Neuron (in vitro differentiated cells): ENCODE results near the gene EPOP.

Experiments used
- H2AFZ ChIP-seq: one replicate; pipeline ENCODE4 v1.6.1; 2013; ENCODE audit warnings: low read depth, mild to moderate bottlenecking, inconsistent platforms, low read length, moderate library complexity
- H3K27me3 ChIP-seq: one replicate; pipeline ENCODE4 v1.6.1; 2013; ENCODE audit warnings: low read length; ENCODE audit not compliant: insufficient read depth
- H3K36me3 ChIP-seq: one replicate; pipeline ENCODE4 v1.6.1; 2013; ENCODE audit warnings: low read length; ENCODE audit not compliant: insufficient read depth
- H3K4me1 ChIP-seq: one replicate; pipeline ENCODE4 v1.6.1; 2013; ENCODE audit warnings: low read length; ENCODE audit not compliant: insufficient read depth
- H3K4me3 ChIP-seq: 2 replicates; pipeline ENCODE4 v1.5.1; 2013; ENCODE audit warnings: mild to moderate bottlenecking, low read length, moderate library complexity
- H3K9me3 ChIP-seq: one replicate; pipeline ENCODE4 v1.6.1; 2013; ENCODE audit warnings: low read length

Gene EPOP

GRCh38 chr17:38674749-38675615, at the start of gene EPOP:
TSS of gene EPOP (minus strand) at chr17:38674957. CDS start at chr17:38674495, 462 bp downstream.
- H3K9me3 ChIP-seq = no peaks in the 10 kb centered on the region
- H3K27me3 ChIP-seq = peaks cover 36% of the 10 kb centered on the region
- peak within 1 kb of the TSS; percentile 93 for H2AFZ ChIP-seq
- peak within 1 kb of the TSS; percentile 55 for H3K4me3 ChIP-seq
- H3K4me1 ChIP-seq = peaks cover 12% of the 10 kb centered on the region
- H3K36me3 ChIP-seq = no peaks in the 10 kb centered on the region

- Histone ChIP-seq H3K36me3 (peaks cover 57% of the 10 kb centered on the region), H3K4me3 (no peak overlapping the region)
Measured at GRCh38 chr17:38721802-38722201, 47.0 kb upstream of the EPOP start.

GRCh38 chr17:38720941-38721340, 46.2 kb upstream of the EPOP start:
- H3K27me3 ChIP-seq = no peaks in the 10 kb centered on the region
- H3K9me3 ChIP-seq = no peaks in the 10 kb centered on the region
- no peaks in the 10 kb centered on the region for H3K4me1 ChIP-seq
- H3K36me3 ChIP-seq = peaks cover 64% of the 10 kb centered on the region
- H2AFZ ChIP-seq = no peak overlapping the region
- no peak overlapping the region for H3K4me3 ChIP-seq

More at GRCh38 chr17:38721802-38722201, 47.0 kb upstream of the EPOP start:
- no peaks in the 10 kb centered on the region for H3K4me1 ChIP-seq
- no peaks in the 10 kb centered on the region for H3K9me3 ChIP-seq
- H2AFZ ChIP-seq = no peak overlapping the region
- no peaks in the 10 kb centered on the region for H3K27me3 ChIP-seq

GRCh38 chr17:38719943-38720641, 45.3 kb upstream of the EPOP start:
- H3K27me3 ChIP-seq = no peaks in the 10 kb centered on the region
- H2AFZ ChIP-seq = no peak overlapping the region
- no peaks in the 10 kb centered on the region for H3K9me3 ChIP-seq
- H3K4me1 ChIP-seq = no peaks in the 10 kb centered on the region
- no peak overlapping the region for H3K4me3 ChIP-seq
- H3K36me3 ChIP-seq = peaks cover 69% of the 10 kb centered on the region

- no peaks in the 10 kb centered on the region for H3K27me3 ChIP-seq
- H3K36me3 ChIP-seq = peaks cover 67% of the 10 kb centered on the region
- H3K9me3 ChIP-seq = no peaks in the 10 kb centered on the region
- no peaks in the 10 kb centered on the region for H3K4me1 ChIP-seq
- H2AFZ ChIP-seq = no peak overlapping the region
- no peak overlapping the region for H3K4me3 ChIP-seq
Measured at GRCh38 chr17:38719289-38719942, 44.7 kb upstream of the EPOP start.

GRCh38 chr17:38717139-38717745, 42.5 kb upstream of the EPOP start:
- H3K27me3 ChIP-seq = no peaks in the 10 kb centered on the region
- no peak overlapping the region for H3K4me3 ChIP-seq
- no peaks in the 10 kb centered on the region for H3K9me3 ChIP-seq
- no peaks in the 10 kb centered on the region for H3K4me1 ChIP-seq
- peaks cover 71% of the 10 kb centered on the region for H3K36me3 ChIP-seq
- no peak overlapping the region for H2AFZ ChIP-seq

- no peaks in the 10 kb centered on the region for H3K9me3 ChIP-seq
- no peak overlapping the region for H2AFZ ChIP-seq
- H3K4me1 ChIP-seq = no peaks in the 10 kb centered on the region
- peaks cover 71% of the 10 kb centered on the region for H3K36me3 ChIP-seq
- H3K27me3 ChIP-seq = no peaks in the 10 kb centered on the region
- no peak overlapping the region for H3K4me3 ChIP-seq
Measured at GRCh38 chr17:38716368-38717005, 41.7 kb upstream of the EPOP start.

- Histone ChIP-seq H2AFZ (no peak overlapping the region), H3K4me1 (no peaks in the 10 kb centered on the region), H3K9me3 (no peaks in the 10 kb centered on the region), H3K4me3 (no peak overlapping the region), H3K27me3 (no peaks in the 10 kb centered on the region), H3K36me3 (peaks cover 68% of the 10 kb centered on the region)
Measured at GRCh38 chr17:38715216-38715943, 40.6 kb upstream of the EPOP start.

GRCh38 chr17:38713456-38714075, 38.8 kb upstream of the EPOP start:
- Histone ChIP-seq H3K4me1 (no peaks in the 10 kb centered on the region), H3K36me3 (peaks cover 70% of the 10 kb centered on the region), H3K9me3 (no peaks in the 10 kb centered on the region), H3K4me3 (no peak overlapping the region), H3K27me3 (no peaks in the 10 kb centered on the region), H2AFZ (no peak overlapping the region)

- H3K9me3 ChIP-seq = no peaks in the 10 kb centered on the region
- peaks cover 72% of the 10 kb centered on the region for H3K36me3 ChIP-seq
- no peak overlapping the region for H2AFZ ChIP-seq
- no peak overlapping the region for H3K4me3 ChIP-seq
- H3K27me3 ChIP-seq = no peaks in the 10 kb centered on the region
- no peaks in the 10 kb centered on the region for H3K4me1 ChIP-seq
Measured at GRCh38 chr17:38712593-38712992, 37.8 kb upstream of the EPOP start.

GRCh38 chr17:38711792-38712571, 37.2 kb upstream of the EPOP start:
- Histone ChIP-seq H2AFZ (no peak overlapping the region), H3K4me3 (no peak overlapping the region), H3K9me3 (no peaks in the 10 kb centered on the region), H3K27me3 (no peaks in the 10 kb centered on the region), H3K4me1 (no peaks in the 10 kb centered on the region), H3K36me3 (peaks cover 70% of the 10 kb centered on the region)
